GM19397 (cell line): ENCODE measurements around the gene F2.
"Not testable (repeated sequence)": the region's sequence is repeated elsewhere in the genome, so short reads cannot be mapped to it uniquely, and the experiment has no call there.

Experiments used
- ATAC-seq: cut with Tn5 transposase; IDR thresholded peaks from one replicate; pipeline ENCODE4 v1.9.1; 2021; ENCODE audit warnings: mild to moderate bottlenecking, moderate library complexity; ENCODE audit not compliant: unreplicated experiment

F2 gene

GRCh38 chr11:46684367-46684766 is 34.6 kb upstream of the F2 start:
- no peak for ATAC-seq

- ATAC-seq, result no peak
Observed at GRCh38 chr11:46686886-46687795, 31.9 kb upstream of the F2 start.

DNA sequence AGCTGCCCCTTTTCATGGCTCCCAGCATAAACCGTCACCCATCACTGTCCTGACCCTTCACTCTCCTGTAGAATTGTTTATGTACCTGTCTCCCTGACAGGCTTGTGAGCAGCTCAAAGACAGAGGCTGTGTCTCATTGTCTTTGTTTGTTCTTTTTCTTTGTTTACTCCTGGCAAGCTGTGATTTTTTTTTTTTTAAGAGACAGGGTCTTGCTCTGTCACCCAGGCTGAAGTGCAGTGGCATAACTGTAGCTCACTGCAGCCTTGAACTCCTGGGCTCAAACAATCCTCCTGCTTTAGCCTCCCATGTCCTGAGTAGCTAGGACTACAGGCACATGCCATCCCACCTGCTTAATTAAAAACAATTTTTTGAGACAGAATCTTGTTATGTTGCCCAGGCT is 28.3 kb upstream of the F2 start:
- no peak for ATAC-seq

DNA sequence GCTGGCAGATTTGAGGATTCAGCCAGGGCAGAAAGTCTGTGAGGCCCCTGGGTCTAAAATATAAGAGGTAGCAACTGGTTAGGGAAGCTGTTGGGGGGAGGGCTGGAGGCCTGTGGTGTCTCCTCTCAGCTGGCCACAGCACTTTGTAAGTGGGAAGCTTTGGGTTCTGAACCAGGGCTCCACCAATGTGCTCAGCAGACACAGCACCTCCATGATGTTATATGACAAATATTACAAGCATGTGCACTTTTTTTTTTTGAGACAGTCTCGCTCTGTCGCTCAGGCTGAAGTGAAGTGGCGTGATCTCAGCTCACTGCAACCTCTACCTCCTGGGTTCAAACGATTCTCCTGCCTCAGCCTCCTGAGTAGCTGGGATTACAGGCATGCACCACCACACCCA is 26.6 kb upstream of the F2 start:
- no peak for ATAC-seq

- ATAC-seq, result no peak
Observed at GRCh38 chr11:46693597-46694012, 25.4 kb upstream of the F2 start.

DNA sequence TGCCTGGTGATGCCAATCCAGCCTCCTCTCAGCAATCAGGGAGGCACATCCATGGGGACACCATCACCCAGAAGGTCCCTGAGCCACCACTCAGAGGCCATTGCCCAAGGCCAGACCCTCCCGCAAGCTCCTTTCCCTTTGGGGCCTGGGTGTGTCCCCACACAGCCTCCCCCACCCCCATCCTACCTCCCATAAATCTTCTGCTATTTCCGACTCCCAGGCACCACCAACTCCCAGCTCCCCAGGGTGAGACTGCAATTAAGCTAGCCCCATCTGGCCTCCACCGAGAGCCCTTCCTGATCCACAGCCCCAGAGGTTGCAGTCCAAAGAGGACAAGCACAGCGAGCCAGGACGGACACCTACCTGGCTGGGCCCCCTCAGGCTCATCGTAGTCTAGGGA is 24.9 kb upstream of the F2 start:
- no peak for ATAC-seq

- no peak for ATAC-seq
Observed at GRCh38 chr11:46694607-46695006, 24.4 kb upstream of the F2 start.

DNA sequence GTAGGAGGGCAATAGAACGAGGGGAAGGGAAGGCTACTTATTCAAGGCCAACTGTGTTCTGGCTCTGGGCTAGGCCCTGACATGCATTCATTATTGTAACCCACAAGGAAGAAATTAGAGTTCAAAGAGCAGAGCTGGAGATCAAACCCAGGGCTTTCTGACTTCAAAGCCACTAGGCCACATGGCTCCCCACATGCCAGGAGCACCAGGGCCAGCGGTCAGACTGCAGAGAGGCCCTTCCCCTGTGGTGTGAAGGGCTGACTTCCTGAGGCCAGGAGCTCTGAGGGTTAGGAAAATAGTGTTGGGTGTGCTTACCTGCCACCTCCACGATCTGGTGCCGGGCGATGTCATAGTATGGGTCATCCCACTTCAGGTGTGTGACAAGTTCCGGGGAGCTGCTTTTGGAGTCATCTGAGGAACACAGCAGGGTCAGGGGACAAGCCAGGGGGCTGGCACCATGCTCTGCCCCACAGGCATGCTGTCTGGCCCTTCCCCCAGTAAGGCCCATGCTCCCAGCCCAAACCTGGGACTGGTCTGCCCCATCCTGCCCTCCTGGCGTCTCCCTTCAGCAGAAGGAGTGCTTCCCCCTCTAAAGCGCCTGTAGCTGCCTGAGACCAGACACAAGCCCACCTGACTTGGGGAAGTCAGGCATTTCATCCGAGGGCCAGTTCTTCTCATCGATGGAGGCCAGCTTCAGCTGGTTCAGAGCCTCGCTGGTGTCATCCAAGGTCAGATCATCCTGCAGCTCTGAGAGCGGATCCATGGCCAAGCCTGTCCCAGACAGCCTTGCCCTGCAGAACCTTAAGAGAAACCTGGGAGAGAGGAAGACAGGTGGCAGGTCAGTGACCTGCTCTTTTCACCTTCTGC is 23.4 kb upstream of the F2 start:
- no peak for ATAC-seq

DNA sequence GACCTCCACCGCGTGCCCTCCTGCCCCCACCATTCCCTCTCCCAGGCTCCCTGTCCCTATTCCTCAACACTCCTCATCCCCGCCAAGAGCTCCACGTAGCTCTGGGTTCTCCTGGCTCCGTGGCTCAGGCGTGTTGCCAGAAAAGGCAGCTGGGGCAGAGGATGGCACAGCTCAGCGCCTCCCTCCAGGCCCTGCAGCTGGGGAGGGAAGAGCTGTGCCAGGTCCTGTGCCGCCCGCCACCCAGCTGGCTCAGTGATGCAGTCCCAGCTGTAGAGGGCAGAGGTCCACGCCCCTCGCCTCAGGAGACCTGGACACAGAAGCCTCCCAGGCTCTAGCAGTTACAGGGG is 22.8 kb upstream of the F2 start:
- no peak for ATAC-seq

DNA sequence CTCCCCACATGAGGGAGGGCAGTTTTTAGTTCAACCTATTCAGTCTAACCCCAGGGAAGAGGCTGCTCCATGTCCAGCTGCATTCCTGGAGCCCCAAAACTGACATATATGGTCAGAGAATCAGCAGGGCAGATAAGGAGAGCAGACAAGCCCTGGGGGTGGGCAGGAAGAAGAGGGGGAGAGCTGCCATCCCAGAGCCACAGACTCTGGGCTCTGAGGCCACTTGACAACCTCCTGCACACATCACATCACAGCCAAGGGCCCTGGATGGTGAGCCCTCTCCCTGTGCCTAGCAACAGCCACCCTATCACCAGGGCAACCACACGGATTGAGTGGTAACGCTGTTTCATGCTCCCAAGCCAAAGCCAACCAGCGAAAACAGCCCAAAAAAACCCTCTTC is 21.7 kb upstream of the F2 start:
- no peak for ATAC-seq

DNA sequence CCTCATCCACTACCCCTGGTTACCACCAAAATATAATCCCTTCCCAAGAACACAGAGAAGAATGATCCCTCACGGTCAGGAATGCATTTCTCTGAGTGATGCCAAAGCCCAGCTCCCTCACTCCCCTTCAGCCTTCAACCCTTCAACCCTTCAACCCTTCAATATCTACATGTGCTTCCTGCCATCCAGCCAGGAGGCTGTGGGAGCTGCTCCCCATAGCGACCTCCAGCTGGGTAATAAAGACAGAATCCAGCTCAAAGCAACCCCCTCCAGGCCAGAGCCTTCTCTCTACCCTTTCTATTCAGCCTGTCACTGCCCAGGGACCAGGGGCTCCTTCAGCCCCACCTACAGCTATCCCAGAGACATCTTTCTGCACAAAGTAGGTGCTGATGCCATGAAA is 21.3 kb upstream of the F2 start:
- ATAC-seq, result no peak

GRCh38 chr11:46698597-46698996 is 20.4 kb upstream of the F2 start:
- no peak for ATAC-seq

DNA sequence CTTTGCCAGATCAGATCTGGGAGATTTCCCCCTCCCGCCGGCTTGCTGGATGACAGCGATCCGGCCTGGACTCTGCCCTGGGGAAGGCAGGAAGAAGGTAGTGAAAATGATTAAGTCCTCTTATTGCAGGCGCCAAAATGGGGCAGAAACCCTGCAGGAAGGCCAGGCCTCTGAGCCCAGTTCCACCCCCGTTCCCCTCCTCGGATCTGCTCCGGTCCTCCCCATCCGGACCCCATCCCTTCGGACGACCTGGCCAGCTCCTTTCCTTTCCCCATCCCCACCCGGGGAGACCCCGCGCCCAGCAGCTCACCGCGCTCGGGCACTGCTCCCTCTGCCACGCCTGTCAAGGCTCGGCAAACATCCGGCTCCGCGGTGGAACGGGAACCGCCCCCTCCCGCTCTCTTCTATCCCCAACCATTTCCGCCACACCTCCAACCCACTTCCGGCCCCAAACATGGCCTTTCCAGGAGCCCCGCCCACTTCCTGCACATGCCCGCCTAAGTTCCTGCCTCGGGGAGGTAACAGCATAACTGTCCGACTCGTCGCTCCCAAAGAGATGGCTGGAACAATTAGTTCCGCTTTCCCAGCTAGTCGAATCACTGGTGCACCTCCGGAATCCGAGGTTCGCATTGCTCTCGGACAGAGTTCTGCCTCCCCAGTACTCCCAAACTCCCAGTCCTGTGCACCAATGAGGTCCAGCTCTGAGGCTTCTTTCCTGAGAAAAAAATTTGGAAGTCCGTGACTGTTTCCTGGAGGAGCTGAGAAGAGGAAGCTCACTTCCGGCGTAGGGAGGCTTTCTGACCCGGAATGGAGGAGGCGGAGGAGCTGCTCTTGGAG is 18.6 kb upstream of the F2 start, which contains the start of the genes ARHGAP1 and ZNF408:
Gene ARHGAP1 (minus strand): TSS at position 379 of the 837 bp plus-strand sequence. CDS start 4,512 bp downstream, outside the sequence.
Gene ZNF408 (plus strand): TSS at position 791 of the 837 bp plus-strand sequence. CDS start 17 bp downstream, at position 808.
- ATAC-seq, result peak; percentile 92

- no peak for ATAC-seq
Observed at GRCh38 chr11:46701078-46701654, 17.8 kb upstream of the F2 start.

DNA sequence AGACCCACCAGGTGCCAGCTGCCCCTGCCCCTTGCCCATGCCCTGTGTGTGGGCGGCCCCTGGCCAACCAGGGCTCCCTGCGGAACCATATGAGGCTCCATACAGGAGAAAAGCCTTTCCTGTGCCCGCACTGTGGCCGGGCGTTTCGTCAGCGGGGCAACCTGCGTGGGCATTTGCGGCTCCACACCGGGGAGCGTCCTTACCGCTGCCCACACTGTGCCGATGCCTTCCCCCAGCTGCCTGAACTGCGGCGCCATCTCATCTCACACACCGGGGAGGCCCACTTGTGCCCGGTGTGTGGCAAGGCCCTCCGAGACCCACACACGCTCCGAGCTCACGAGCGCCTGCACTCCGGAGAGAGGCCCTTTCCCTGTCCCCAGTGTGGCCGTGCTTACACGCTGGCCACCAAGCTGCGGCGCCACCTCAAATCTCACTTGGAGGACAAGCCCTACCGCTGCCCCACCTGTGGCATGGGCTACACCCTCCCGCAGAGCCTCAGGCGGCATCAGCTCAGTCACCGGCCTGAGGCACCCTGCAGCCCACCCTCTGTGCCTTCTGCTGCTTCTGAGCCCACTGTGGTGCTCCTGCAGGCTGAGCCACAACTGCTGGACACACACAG is 13.8 kb upstream of the F2 start:
- ATAC-seq, result no peak

DNA sequence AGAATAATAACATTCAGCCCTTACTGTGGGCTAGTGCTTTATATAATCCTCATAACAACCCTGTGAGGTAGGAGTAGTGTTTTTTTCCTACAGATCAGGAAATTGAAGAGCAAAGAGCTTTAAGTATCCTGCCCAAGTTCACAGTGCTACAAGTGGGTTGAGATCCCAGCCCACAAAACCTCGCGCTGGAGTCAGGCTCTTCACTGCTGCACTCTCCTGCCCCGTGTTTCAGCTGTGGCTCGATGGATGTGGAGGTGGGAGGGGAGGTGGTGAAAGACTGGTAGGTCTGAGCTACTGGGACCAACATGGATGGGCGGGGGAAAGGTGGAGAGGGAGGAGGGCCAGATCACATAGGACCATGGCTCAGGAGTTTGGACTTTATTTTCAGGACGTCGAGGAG is 12.1 kb upstream of the F2 start:
- no peak for ATAC-seq

- not testable (repeated sequence) for ATAC-seq
Observed at GRCh38 chr11:46709351-46709750, 9.7 kb upstream of the F2 start.

GRCh38 chr11:46710821-46711269 is 8.2 kb upstream of the F2 start:
- ATAC-seq, result no peak

DNA sequence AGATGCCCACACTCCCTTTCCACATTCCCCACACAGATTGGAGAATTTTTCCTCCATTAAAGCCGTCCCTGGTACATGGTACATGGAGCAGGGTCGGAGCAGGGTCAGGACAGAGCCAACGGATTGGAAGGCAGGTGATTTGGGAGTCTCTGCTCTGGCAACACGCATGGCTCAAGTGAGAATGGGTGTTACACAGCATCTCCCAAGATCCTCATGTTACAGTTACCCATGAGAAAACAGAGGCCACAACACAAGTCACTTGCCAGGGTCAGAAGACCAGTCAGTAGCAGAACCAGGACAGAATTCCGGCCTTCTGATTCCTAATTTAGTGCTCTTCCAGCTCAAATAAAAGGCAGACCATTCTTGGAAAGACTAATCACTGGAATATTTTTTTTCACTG is 7.7 kb upstream of the F2 start:
- ATAC-seq, result no peak
